NCI-H524 (cell line): ENCODE measurements around the gene TNIP3.
"Not testable (repeated sequence)": the region's sequence is repeated elsewhere in the genome, so short reads cannot be mapped to it uniquely, and the experiment has no call there.

Experiments
- DNase-seq, 2 experiments: peaks; one replicate each; lab custom pipeline; 2025; lab: John Stamatoyannopoulos, UW

TNIP3 gene

GRCh38 chr4:121177246-121178137, 13.4 kb upstream of the TNIP3 start:
- no peak for DNase-seq

GRCh38 chr4:121176082-121176934, 12.2 kb upstream of the TNIP3 start:
- DNase-seq: peak in 1 of 2 experiments; percentile 2

- not testable (repeated sequence) for DNase-seq
Measured at GRCh38 chr4:121171477-121171876, 7.4 kb upstream of the TNIP3 start.

- no peak for DNase-seq
Measured at GRCh38 chr4:121168446-121169281, 4.5 kb upstream of the TNIP3 start.

- DNase-seq: no peak
Measured at GRCh38 chr4:121166976-121167375, 2.9 kb upstream of the TNIP3 start.

- no peak for DNase-seq
Measured at GRCh38 chr4:121165206-121165605, 1.1 kb upstream of the TNIP3 start.

- peak in 1 of 2 experiments; percentile 15 for DNase-seq
Measured at GRCh38 chr4:121156822-121157769, 7.0 kb downstream of the TNIP3 start.

- no peak for DNase-seq
Measured at GRCh38 chr4:121155893-121156292, 8.2 kb downstream of the TNIP3 start.

GRCh38 chr4:121154103-121154515, 10.0 kb downstream of the TNIP3 start:
- DNase-seq: no peak

GRCh38 chr4:121151942-121152341, 12.2 kb downstream of the TNIP3 start:
- DNase-seq: no peak

GRCh38 chr4:121150486-121150885, 13.6 kb downstream of the TNIP3 start:
- DNase-seq: no peak

GRCh38 chr4:121150003-121150402, 14.1 kb downstream of the TNIP3 start:
- no peak for DNase-seq

GRCh38 chr4:121148621-121149020, 15.5 kb downstream of the TNIP3 start:
- no peak for DNase-seq

- DNase-seq: no peak
Measured at GRCh38 chr4:121148000-121148399, 16.1 kb downstream of the TNIP3 start.

GRCh38 chr4:121146530-121146929, 17.6 kb downstream of the TNIP3 start:
- no peak for DNase-seq

- DNase-seq: no peak
Measured at GRCh38 chr4:121145430-121145829, 18.7 kb downstream of the TNIP3 start.

GRCh38 chr4:121144021-121144420, 20.1 kb downstream of the TNIP3 start:
- no peak for DNase-seq

GRCh38 chr4:121143131-121143530, 21.0 kb downstream of the TNIP3 start:
- DNase-seq: no peak

GRCh38 chr4:121140716-121141460, 23.2 kb downstream of the TNIP3 start:
- no peak for DNase-seq
